Stimulated activated CD4-positive, alpha-beta T cell treated with anti-CD3 and anti-CD28 coated beads, Interleukin-2, amount 100 ng/mL, for 48 hours (primary cell): ENCODE results near the gene MYO3B.
A peak's percentile ranks its signal among the peaks of the same experiment; 100 is the strongest.
"Not testable (repeated sequence)": the region's sequence is repeated elsewhere in the genome, so short reads cannot be mapped to it uniquely, and the experiment has no call there.

Experiments used
- DNase-seq, 2 donors: peaks; one replicate each; pipeline ENCODE4 v3.0.0-alpha.2; 2020

Gene MYO3B

DNA sequence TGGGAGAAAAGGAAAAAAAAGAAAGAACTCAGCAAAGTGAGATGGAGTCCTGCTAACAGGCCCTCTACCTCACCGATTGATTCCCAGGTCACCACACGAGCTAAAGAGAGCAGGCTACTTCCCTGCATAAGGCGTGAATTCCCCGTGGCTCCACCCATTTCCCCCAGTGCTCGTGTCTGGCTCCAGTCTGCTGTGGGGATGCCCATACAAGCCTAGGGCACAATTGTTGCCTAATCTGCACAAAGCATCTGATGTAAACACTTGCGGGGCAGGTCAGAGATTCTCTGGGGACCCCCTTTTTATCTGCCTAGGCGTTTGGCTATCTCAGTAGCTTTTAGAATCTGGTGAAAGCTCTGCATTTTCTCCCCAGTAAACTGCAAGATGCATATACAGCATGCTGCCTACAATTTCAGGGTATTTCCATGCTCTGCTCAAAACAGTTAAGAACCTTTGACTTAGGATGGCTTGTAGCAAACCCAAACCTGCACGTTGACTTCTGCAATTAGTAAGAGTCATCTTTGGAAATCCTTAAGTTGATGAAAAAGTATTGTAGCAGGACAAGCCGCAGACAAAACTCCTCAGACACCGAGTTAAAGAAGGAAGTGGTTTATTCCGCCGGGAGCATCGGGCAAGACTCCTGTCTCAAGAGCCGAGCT is 34.8 kb downstream of the MYO3B start:
- no peak for DNase-seq

DNA sequence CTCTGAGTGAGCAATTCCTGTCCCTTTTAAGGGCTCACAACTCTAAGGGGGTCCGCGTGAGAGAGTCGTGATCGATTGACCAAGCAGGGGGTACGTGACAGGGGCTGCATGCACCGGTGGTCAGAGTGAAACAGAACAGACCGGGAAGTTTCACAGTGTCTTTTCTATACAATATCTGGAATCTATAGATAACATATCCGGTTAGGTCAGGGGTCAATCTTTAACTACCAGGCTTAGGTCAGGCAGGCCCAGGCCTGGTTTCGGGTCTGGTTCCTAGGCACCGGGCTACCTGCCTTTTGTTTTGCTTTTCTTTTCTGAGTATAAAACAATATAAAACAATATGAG is 35.3 kb downstream of the MYO3B start:
- DNase-seq: not testable (repeated sequence)

DNA sequence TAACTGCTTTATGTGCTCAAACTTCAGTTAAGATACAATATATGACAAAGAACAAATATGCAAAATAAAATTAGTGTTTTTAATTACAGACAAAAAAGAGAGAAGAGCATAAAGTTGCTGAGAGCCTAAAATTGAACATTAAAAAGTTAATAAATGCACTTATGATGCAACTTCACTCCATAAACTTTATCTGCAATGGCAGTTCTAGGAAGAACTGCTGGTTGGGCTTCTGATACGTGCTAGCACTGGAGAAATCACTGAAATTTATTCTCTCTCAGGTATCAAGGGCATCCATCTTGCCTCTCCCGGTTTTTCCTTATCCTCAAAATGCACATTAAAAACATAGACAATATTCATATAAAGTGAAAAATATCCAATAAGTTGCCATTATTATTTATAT is 35.7 kb downstream of the MYO3B start:
- no peak for DNase-seq

DNA sequence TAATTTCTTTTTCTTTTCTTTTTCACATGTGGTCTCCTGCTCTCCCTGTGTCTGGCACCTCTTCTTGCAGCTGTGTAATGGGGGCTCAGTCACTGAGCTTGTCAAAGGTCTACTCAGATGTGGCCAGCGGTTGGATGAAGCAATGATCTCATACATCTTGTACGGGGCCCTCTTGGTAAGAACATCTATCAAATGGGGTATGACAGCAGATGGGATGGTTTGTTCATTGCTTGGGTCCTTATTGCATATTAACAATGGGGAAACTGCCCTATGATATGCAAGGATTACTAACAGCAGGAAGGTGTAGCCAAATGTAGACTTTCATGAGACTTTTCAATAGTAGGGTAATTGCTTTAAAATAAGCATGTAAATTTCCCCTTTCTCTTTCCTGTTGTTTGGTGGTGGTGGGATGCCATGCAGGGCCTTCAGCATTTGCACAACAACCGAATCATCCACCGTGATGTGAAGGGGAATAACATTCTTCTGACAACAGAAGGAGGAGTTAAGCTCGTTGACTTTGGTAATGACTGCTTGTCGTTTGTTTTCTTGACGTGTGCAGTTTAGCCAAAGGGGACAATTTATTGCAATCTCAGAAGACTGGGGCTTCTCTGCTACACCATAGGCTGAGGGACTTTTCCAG is 36.5 kb downstream of the MYO3B start:
- DNase-seq: no peak

DNA sequence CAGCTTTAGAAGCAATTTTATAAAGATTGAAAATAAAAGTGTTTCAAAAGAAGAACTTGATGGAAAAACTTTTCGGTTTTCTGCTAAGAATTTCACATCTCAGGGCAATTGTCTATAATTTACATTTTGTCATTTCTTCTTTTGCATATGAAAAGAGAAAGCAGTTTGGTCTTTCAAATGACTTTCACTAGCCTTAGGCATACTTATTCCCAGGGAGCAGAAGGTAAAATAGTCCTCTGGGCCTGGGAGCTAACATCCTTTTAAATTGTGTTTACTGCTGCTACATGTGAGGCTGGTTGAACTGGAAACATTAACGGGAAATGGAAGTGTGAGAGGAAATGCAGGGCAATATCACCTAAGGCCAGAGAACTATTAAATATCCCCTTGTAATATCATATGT is 37.1 kb downstream of the MYO3B start:
- no peak for DNase-seq

DNA sequence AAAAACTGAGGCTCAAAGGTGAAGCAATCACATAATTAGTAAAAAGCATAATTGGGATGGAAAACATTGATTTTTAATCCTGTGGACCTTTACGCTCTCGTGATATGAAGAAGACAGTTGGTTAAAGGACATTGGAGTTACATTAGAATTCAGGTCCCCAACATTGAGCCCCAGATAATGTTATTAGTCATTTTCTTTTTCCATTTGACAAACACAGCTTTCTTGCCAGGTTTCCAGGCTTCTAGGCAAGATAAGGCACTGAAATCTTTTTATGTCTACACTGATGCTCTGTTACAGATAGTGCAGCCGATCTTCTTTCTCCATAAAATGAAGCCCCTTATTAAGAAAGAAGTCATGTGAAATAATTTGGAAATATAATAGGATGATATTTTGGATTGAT is 38.5 kb downstream of the MYO3B start:
- no peak for DNase-seq

DNA sequence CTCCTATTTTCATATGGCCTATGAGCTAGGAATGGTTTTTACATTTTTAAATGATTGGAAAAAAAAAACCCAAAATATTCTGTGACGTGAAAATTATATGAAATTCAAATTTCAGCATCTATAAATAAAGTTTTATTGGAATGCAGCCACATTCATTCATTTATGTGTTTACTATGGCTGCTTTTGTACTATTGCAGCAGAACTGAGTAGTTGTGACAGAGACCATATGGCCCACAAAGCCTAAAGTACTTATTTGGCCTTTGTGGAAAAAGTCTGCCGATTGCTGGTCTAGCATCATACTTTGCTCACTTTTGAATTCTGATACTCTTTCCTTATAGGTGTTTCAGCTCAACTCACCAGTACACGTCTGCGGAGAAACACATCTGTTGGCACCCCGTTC is 39.0 kb downstream of the MYO3B start:
- DNase-seq: no peak

DNA sequence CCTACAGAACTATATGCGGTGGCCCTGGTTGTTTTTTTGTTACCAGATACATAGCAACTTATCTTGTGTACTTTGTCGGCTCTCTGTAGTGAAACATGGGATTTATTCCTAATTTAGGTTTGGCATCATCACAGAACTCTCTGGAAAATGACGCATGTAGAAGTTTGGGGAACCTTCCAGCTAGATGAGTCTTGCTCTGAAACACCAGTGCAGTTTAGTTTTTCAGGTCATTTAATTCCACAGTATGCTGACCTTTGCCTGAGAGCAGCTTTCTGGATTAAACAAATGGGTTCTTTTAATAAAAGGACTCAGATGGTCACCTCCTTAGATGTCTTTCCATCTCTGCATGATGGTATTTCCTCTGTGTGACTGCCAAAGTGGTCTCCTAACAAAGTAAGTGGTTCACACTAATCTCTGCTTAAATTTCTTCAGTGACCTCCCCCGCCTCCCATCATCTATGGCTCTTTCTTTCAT is 39.9 kb downstream of the MYO3B start:
- DNase-seq: no peak

DNA sequence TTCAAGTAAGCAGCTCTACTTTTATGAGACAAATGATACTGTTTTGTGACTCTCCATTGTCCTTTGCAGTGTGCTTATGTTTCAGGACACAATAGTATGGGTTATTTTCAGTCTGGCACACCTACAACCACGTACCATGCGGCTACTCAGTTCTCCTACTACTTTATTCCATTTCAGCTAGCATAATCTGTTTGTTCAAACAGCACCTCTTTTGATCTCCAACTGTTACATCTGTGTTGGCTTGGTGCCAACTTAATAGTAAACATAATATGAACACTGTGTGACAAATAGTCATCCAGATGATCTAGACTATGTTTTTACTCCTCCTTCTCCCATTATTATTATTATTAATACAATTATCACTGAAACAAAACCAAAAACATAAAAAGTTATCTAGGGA is 40.5 kb downstream of the MYO3B start:
- no peak for DNase-seq

DNA sequence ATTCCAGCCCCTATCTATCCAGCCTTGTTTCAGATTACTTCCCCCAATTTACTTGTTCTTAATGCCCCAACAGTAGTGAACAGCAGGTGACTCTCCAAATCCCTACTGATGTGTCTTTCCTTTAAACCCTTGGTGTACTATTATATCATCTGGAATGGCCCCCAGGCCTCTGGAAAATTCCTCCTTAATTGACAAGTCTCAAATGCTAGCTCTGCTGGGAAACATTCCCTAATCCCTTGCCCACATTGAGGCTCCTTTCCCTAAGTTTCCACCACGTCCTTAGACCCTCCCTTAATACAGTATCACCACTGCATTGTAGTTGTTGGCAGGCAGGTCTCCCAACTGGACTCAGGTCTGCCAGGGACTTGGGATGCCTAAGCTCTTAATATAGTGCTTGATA is 41.0 kb downstream of the MYO3B start:
- no peak for DNase-seq

DNA sequence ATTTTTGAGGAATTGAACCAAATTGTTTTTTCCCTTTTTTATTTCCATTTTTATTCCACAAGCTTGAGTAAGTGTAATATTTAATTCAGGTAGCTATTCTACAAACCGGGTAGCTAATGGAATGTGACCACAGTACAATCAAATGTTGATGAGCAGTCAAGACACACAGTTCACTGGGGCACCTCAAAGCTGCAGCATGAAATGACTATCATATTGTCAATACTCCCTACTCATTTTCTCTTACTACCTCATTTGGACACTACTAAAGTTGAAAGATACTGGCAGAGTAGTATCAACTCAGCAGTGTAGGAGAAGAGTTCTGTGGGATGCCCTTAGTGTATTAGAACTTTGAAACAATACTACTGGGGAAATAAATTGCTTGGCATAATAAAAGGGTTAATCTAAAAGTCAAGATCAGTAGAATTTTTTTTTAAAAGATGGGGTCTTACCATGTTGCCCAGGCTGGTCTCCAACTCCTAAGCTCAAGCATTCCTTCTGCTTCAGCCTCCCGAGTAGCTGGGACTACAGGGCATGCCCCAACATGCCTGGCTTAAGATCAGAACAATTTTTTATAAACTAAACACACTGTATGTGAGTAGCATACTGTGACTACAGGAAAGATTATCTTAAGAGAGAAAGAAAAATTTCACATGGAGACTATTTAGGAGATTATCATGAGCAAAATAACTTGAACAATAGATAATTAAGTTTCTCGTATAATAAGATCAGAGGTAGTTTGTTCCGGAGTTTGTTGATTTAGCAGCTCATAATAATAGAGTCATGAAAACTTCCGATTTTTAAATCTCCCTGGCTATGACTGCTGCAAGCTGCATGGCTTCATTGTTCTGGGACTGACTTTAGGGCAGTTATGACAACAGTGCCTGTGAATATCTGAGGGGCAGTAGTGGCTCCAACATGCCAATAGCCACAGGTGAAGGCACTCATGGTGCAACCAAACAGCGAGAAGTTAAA is 43.7 kb downstream of the MYO3B start:
- no peak for DNase-seq

DNA sequence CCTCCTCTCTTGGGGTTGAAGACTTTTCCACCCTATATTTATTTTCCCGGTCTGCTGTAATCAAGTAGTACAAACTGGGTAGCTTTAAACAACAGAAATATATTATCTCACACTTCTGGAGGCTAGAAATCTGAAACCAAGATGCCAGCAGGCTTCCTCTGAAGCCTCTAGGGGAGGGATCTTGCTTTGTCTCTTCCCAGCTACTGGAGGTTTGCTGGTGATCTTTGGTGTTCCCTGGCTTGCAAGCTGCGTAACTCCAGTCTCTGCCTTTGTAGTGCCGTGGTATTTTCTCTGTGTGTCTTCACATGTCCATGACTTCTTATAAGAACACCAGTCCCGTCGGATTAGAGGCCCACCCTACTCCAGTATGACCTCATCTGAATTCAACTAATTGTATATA is 44.4 kb downstream of the MYO3B start:
- no peak for DNase-seq

DNA sequence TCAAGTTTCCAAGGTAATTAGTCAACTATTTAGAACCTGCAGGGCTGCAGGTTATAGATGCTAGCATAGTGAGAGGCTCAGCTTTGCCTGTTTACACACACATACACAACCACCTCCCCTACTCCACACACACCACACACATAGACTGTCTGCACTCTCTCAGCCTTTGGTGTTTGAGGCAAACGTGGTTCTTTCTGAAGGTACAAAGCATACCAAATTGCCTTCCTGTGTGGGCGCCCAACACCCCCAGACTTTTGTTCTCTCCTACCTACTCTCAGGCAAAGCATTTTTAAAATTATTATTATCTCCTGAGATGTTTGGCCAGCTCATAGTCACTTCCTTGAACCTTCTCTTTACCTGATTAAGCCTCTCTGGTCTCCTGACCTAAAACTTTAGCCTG is 44.9 kb downstream of the MYO3B start:
- DNase-seq: no peak

DNA sequence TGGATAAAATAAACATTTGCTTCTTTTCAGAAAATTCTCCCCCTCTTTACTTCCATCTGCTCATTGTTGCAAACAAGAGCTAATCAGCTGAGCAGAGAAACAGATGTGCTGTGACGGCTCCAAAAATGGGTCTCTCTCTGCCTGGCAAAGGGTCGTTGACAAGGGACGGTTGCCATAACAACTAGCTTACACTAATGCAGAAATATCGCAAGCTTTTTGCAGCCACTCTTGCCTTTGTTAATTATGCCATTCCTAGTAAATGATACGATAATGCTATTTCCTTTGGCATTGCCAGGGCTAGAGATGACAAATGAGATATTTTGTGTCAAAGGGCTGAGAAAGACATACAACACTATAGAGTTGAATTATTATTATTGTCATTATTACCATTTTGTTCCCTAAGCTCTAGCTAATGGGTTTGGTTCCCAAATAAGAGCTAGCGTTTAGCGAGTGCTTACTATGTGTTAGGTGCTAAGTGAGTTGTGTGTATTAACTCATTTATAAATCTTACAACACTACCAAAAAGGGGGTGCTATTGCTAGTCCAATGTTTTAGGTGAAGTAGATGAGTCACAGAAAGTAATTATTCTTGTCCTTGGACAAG is 46.8 kb downstream of the MYO3B start:
- no peak for DNase-seq

DNA sequence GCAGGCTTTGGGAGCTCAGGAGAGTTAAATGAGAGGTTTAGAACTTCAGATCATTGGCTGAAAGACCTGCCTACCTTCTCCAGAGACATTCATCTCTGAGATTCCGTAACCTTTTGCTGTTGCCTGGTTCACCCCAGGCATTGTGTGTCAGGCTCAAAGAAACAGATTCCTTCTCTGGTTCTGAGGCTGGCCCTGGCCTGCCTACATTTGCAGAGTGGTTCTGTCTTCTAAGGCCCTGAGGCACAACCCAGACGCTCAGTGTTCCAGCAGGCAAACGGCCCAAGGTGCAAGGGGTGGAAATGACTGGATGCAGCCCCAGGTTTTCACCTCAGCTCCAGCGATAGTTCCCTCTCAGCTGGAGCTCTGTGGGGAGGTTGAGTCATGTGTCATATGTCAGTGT is 48.3 kb downstream of the MYO3B start:
- DNase-seq: no peak

DNA sequence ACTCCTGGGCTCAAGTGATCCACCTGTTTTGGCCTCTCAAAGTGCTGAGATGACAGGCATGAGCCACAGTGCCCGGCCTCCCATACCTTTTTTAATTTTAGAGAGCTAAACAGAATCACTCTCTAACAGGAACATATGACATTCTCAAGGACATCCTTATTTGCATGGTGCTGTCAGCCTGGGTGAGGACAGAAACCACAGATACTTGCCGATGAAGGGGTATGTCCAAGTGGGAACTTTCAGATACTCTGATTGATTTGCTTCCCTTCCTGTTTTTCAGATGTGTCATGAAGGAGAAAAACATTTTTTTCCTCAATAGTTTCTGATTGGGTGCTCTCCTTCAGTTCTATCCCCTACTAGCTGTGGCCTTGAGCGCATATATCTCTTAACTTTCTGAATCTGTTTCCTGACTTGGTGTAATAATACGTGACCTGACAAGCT is 49.6 kb downstream of the MYO3B start:
- DNase-seq: no peak

DNA sequence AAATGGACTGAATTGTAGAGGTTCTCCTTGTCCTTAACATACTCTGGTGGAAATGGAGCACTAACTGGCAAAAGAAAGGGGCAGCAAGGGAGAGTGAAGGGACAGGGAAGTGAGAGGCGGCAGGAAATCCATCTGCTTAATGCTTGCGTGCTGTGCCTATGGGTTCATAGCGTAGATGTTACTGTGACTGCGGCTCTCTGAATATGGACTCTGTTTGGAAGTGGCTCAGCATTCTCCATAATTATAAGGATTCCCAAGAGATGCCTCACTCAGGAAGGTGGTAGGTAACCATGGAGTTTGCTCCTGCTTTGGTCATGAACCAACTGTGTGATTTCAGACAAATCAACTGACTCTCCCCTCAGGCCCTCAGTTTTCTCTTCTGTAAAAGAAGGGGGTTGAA is 50.0 kb downstream of the MYO3B start:
- DNase-seq: no peak

DNA sequence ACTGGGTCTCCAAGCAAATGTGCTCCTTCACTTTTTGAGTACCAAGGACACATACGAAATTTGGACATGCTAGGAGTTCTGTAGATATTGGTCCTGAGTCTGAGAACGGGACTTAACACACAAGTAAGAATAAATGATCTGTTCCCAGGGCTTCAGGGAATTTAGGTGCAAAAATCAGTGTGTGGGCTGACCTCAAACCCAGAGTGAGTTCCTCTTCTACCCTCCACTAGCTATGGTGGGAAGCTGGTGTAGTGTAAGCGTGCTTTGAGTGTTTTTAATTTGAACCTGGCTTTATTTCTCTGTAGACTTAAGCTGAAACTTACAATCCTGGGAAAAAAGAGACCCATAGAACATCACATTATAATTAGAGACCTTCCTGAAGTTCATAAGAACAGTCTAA is 50.5 kb downstream of the MYO3B start:
- DNase-seq: no peak

DNA sequence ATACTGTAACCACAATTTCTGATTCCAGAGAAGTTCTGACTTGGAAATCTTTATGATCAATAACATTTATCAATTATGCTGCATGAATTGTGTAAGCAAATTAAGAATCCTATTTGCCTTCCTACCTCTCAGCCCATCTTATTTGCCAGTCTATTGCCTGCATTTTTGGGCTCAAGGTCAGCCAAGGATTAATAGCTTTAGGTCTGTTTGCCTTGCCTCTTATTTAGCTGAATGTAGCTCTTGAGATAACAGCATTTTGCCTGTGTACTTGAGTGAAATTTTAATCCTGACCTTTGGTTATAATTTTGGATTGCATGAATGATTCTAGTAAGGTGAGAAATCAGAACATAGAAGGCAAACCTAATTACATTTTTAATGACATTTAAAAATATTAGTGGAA is 51.2 kb downstream of the MYO3B start:
- no peak for DNase-seq

DNA sequence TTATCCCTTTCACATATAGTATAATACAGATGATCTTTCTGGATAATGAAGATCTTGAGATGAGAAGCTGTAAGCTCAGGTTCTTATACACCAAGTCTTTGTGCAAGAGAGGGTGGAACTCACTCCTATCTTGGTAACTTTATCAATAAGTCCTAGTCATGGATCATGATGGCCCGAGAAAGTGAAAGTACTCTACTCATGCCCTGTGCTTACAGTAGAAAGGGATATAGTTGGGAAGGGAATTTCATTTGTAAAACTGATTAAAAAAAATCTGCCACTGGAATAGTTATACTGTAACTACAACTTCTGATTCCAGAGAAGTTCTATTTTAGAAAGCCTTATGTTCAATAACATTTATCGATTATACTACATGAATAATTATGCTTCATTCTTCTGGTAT is 51.8 kb downstream of the MYO3B start:
- no peak for DNase-seq

DNA sequence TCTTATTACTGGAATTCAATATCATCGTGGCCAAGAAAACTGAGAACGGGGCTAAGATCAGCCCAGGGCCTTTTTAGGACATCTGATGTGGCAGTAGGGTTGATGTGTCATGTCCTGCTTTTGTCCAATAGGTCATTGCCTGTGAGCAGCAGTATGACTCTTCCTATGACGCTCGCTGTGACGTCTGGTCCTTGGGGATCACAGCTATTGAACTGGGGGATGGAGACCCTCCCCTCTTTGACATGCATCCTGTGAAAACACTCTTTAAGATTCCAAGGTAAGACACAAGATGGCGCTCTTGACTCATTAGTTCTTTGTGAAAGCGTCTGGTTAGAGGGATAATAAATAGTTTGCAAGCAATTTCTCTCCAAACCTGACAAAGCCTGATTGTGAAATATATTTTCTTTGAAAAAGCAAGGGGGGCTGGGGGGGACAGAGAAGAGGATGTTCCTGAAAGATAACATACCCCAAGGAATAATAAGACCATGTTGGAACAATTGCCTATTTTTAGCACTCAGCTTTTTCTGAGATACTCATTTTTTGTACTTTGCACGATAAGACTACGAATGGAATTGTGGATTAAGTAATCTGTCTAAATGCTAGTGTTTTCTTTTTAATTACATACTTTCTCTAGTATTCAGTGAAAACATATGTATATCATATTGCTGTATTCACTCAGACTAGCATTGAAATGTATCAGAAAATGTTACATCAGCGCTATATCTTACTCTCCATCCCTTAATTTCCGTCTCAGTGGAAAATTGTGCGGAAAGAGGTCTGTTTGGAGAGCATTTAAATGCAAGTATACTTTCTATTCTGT is 58.1 kb downstream of the MYO3B start:
- DNase-seq: peak in 1 of 2 donors; percentile 2

DNA sequence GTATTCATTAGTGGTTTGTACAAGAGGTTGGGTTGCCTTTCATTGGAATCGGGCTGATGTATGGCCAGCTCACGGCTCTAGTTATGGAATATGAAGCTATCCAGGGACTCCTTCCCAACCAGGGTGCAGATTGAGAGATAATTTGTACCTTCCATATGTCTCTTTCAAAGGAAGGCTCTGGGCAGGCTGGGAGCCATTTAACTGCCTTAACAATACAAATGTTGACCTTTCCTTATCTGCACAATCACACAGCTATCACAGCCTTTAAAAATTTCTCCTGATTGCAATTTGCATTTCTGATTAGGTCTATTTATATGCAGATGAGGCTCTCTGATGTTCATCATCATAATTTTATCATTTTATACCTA is 58.7 kb downstream of the MYO3B start:
- no peak for DNase-seq
